PFSK-1 (cell line): ENCODE measurements around the gene WDR54.

Experiments
- POLR2AphosphoS5 ChIP-seq: IDR thresholded peaks from 2 replicates; pipeline ENCODE4 v1.6.1; 2012; ENCODE audit warnings: low read depth, mild to moderate bottlenecking, control low read depth, low read length, moderate library complexity
- SIN3A ChIP-seq: IDR thresholded peaks from 2 replicates; pipeline ENCODE4 v1.6.1; 2012; ENCODE audit warnings: mild to moderate bottlenecking, low read length, moderate library complexity, borderline replicate concordance; ENCODE audit not compliant: insufficient read depth
- TAF1 ChIP-seq: IDR thresholded peaks from 2 replicates; pipeline ENCODE4 v1.6.1; 2012; ENCODE audit warnings: low read length, control low read depth, borderline replicate concordance; ENCODE audit not compliant: insufficient read depth

GRCh38 chr2:74414441-74414840, 7.1 kb upstream of the WDR54 start:
- TF ChIP-seq POLR2AphosphoS5 (no peak), TAF1 (no peak), SIN3A (no peak)
